NCI-H345 treated with DMSO at 0.1 percent for 48 hours (cell line): ENCODE data around the gene TMEM229B.

Experiments used
- DNase-seq: peaks from one replicate; lab custom pipeline; 2025; ENCODE audit not compliant: unreplicated experiment; lab: John Stamatoyannopoulos, UW

TMEM229B gene

GRCh38 chr14:67515386-67516079 lies 27.0 kb upstream of the TMEM229B start:
- DNase-seq: no peak

GRCh38 chr14:67514650-67515385 lies 26.3 kb upstream of the TMEM229B start:
- no peak for DNase-seq

- no peak for DNase-seq
Observed at GRCh38 chr14:67514203-67514607, 25.7 kb upstream of the TMEM229B start.

- no peak for DNase-seq
Observed at GRCh38 chr14:67513631-67514108, 25.1 kb upstream of the TMEM229B start.

- DNase-seq: no peak
Observed at GRCh38 chr14:67512463-67513310, 24.2 kb upstream of the TMEM229B start.

- DNase-seq: no peak
Observed at GRCh38 chr14:67510836-67511235, 22.3 kb upstream of the TMEM229B start.

- DNase-seq: no peak
Observed at GRCh38 chr14:67510121-67510520, 21.6 kb upstream of the TMEM229B start.

- no peak for DNase-seq
Observed at GRCh38 chr14:67508956-67509355, 20.4 kb upstream of the TMEM229B start.

- no peak for DNase-seq
Observed at GRCh38 chr14:67505254-67505653, 16.7 kb upstream of the TMEM229B start.

- no peak for DNase-seq
Observed at GRCh38 chr14:67503331-67503730, 14.8 kb upstream of the TMEM229B start.

- no peak for DNase-seq
Observed at GRCh38 chr14:67502867-67503266, 14.3 kb upstream of the TMEM229B start.

GRCh38 chr14:67501670-67502069 lies 13.1 kb upstream of the TMEM229B start:
- no peak for DNase-seq

GRCh38 chr14:67500981-67501380 lies 12.5 kb upstream of the TMEM229B start:
- no peak for DNase-seq

GRCh38 chr14:67497716-67498115 lies 9.2 kb upstream of the TMEM229B start:
- no peak for DNase-seq

- DNase-seq: no peak
Observed at GRCh38 chr14:67497216-67497615, 8.7 kb upstream of the TMEM229B start.

- no peak for DNase-seq
Observed at GRCh38 chr14:67495827-67496226, 7.3 kb upstream of the TMEM229B start.

GRCh38 chr14:67493092-67493717 lies 4.7 kb upstream of the TMEM229B start:
- DNase-seq: no peak

- peak; percentile 77 for DNase-seq
Observed at GRCh38 chr14:67492538-67492937, 4.0 kb upstream of the TMEM229B start.

- DNase-seq: peak; percentile 77
Observed at GRCh38 chr14:67491741-67492507, 3.4 kb upstream of the TMEM229B start.

GRCh38 chr14:67491285-67491684 lies 2.8 kb upstream of the TMEM229B start:
- DNase-seq: no peak
